RPMI7951 (cell line): ENCODE results near the gene PCDHB10. TPM values are rescaled to one million over a fixed set of nuclear protein-coding genes. Genes with fewer than 3 reads are reported as not detected.
A peak's percentile ranks its signal among the peaks of the same experiment; 100 is the strongest.
"Not testable (repeated sequence)": the region's sequence is repeated elsewhere in the genome, so short reads cannot be mapped to it uniquely, and the experiment has no call there.

Source experiments
- DNase-seq: peaks from one replicate; pipeline ENCODE4 v3.0.0-alpha.2; 2012; ENCODE audit warnings: low read depth
- total RNA-seq: library from RNA; depleted of rRNA; stranded (reverse); fragments of >200 nt; shearing (Covaris generic); gene quantifications from 2 replicates; pipeline ENCODE4 v1.2.3, GENCODE V29; 2014; rRNA removed

Gene PCDHB10
- total RNA-seq = 0.60 and 0.78 TPM in 2 replicates

- peak; percentile 44 for DNase-seq
Measured at GRCh38 chr5:141192110-141192725, at the start of gene PCDHB10. PCDHB10 (plus strand) TSS chr5:141192353; CDS start chr5:141192553, 200 bp downstream.

DNA sequence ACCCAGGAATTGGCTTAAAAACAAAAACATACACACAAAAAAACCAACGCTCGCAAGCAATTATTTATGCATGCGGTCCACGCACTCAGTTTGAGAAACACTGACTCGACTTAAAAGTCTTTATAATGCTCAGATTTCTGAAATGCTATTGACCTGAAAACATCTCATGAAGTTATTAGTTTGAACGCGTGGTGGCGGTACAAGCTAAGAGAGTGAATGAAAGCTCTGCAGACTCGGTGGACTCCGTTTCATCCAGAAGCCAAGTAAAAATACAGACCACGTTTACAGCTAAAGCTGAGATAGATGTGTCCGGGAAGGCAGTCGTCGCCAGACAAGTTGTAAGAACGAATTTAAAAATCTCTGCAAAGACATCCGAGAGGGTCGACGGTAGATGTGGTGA, 42.3 kb upstream of the PCDHB10 start, which contains the start of gene PCDHB6:
Gene PCDHB6, plus strand, starts transcription at position 246 of the 400 bp plus-strand sequence. CDS start 201 bp downstream, outside the sequence.
- DNase-seq = peak; percentile 60

DNA sequence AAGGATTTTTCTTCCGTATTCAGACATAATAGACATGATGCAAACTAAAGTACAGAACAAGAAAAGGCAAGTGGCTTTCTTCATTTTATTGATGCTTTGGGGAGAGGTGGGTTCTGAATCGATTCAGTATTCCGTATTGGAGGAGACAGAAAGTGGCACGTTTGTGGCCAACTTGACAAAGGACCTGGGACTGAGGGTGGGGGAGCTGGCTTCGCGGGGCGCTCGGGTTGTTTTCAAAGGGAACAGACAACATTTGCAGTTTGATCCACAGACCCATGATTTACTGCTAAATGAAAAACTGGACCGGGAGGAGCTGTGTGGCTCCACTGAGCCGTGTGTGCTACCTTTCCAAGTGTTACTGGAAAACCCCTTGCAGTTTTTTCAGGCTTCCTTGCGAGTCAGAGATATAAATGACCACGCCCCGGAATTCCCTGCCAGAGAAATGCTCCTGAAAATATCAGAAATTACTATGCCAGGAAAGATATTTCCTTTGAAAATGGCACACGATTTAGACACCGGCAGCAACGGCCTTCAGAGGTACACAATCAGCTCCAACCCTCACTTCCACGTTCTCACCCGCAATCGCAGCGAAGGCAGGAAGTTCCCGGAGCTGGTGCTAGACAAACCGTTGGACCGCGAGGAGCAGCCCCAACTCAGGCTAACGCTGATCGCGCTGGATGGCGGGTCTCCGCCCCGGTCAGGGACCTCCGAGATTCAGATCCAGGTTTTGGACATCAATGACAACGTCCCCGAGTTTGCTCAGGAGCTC, 41.7 kb upstream of the PCDHB10 start:
- DNase-seq = no peak

GRCh38 chr5:141150993-141151325, 41.2 kb upstream of the PCDHB10 start:
- no peak for DNase-seq

DNA sequence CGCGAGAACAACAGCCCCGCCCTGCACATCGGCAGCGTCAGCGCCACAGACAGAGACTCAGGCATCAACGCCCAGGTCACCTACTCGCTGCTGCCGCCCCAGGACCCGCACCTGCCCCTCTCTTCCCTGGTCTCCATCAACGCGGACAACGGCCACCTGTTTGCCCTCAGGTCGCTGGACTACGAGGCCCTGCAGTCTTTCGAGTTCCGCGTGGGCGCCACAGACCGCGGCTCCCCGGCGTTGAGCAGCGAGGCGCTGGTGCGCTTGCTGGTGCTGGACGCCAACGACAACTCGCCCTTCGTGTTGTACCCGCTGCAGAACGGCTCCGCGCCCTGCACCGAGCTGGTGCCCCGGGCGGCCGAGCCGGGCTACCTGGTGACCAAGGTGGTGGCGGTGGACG, 40.5 kb upstream of the PCDHB10 start:
- not testable (repeated sequence) for DNase-seq

- DNase-seq = not testable (repeated sequence)
Measured at GRCh38 chr5:141152096-141152495, 40.1 kb upstream of the PCDHB10 start.

GRCh38 chr5:141155540-141156374, 36.4 kb upstream of the PCDHB10 start:
- no peak for DNase-seq

DNA sequence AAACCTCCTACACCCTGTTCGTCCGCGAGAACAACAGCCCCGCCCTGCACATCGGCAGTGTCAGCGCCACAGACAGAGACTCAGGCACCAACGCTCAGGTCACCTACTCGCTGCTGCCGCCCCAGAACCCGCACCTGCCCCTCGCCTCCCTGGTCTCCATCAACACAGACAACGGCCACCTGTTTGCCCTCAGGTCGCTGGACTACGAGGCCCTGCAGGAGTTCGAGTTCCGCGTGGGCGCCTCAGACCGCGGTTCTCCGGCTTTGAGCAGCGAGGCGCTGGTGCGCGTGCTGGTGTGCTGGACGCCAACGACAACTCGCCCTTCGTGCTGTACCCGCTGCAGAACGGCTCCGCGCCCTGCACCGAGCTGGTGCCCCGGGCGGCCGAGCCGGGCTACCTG, 34.8 kb upstream of the PCDHB10 start:
- DNase-seq = not testable (repeated sequence)

DNA sequence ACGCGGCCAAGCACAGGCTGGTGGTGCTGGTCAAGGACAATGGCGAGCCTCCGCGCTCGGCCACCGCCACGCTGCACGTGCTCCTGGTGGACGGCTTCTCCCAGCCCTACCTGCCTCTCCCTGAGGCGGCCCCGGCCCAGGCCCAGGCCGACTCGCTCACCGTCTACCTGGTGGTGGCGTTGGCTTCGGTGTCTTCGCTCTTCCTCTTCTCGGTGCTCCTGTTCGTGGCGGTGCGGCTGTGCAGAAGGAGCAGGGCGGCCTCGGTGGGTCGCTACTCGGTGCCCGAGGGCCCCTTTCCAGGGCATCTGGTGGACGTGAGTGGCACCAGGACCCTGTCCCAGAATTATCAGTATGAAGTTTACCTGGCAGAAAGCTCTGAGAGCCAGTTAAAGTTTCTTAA, 34.3 kb upstream of the PCDHB10 start:
- DNase-seq = not testable (repeated sequence)

GRCh38 chr5:141172381-141173204, 19.6 kb upstream of the PCDHB10 start, which contains the start of gene PCDHB7:
PCDHB7 (plus strand) TSS chr5:141172644; CDS start chr5:141172836, 192 bp downstream.
- DNase-seq = peak; percentile 48

GRCh38 chr5:141174291-141175104, 17.7 kb upstream of the PCDHB10 start:
- DNase-seq = not testable (repeated sequence)

DNA sequence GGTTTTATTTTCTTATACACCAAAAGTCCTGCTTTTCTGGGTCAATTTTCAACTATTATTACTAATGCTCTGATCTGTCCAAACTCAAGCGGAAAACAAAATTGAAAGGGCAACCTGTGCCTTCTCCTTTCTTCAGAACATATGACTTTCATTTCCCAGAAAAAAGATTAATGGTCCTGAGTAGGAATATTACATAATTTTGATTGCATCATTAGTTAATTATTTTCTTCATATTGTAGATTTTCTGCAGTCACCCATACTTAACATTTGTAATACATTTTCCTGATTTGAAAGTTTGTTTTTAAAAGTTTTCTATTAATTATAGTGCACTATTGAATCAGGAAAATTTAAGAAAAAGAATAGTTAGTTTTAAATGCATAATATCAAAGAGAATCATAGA, 16.2 kb upstream of the PCDHB10 start:
- DNase-seq = no peak

- DNase-seq = peak; percentile 49
Measured at GRCh38 chr5:141177577-141178191, 14.5 kb upstream of the PCDHB10 start, which contains the start of gene PCDHB8. PCDHB8 (plus strand) TSS chr5:141177790; CDS start chr5:141178035, 245 bp downstream.

DNA sequence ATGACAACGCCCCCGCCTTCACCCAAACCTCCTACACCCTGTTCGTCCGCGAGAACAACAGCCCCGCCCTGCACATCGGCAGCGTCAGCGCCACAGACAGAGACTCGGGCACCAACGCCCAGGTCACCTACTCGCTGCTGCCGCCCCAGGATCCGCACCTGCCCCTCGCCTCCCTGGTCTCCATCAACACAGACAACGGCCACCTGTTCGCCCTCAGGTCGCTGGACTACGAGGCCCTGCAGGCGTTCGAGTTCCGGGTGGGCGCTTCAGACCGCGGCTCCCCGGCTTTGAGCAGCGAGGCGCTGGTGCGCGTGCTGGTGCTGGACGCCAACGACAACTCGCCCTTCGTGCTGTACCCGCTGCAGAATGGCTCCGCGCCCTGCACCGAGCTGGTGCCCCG, 12.8 kb upstream of the PCDHB10 start:
- DNase-seq = not testable (repeated sequence)

DNA sequence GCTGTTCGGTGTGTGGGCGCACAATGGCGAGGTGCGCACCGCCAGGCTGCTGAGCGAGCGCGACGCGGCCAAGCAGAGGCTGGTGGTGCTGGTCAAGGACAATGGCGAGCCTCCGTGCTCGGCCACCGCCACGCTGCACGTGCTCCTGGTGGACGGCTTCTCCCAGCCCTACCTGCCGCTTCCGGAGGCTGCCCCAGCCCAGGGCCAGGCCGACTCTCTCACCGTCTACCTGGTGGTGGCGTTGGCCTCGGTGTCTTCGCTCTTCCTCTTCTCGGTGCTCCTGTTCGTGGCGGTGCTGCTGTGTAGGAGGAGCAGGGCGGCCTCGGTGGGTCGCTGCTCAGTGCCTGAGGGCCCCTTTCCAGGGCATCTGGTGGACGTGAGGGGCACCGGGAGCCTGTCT, 12.3 kb upstream of the PCDHB10 start:
- not testable (repeated sequence) for DNase-seq

GRCh38 chr5:141180313-141180712, 11.8 kb upstream of the PCDHB10 start:
- no peak for DNase-seq

GRCh38 chr5:141182248-141182647, 9.9 kb upstream of the PCDHB10 start, which contains the start of gene PCDHB16:
PCDHB16 (plus strand) TSS chr5:141182387; CDS start chr5:141182560, 173 bp downstream.
- peak; percentile 68 for DNase-seq

DNA sequence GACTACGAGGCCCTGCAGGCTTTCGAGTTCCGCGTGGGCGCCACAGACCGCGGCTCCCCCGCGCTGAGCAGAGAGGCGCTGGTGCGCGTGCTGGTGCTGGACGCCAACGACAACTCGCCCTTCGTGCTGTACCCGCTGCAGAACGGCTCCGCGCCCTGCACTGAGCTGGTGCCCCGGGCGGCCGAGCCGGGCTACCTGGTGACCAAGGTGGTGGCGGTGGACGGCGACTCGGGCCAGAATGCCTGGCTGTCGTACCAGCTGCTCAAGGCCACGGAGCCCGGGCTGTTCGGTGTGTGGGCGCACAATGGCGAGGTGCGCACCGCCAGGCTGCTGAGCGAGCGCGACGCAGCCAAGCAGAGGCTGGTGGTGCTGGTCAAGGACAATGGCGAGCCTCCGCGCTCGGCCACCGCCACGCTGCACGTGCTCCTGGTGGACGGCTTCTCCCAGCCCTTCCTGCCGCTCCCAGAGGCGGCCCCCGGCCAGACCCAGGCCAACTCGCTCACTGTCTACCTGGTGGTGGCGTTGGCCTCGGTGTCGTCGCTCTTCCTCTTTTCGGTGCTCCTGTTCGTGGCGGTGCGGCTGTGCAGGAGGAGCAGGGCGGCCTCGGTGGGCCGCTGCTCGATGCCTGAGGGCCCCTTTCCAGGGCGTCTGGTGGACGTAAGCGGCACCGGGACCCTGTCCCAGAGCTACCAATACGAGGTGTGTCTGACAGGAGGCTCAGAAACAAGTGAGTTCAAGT, 7.9 kb upstream of the PCDHB10 start:
- DNase-seq = not testable (repeated sequence)
